NCI-H226 (cell line): ENCODE measurements around the gene EFCAB7.

Experiments used
- DNase-seq: peaks from one replicate; pipeline ENCODE4 v3.0.0-alpha.2; 2015

The EFCAB7 gene

DNA sequence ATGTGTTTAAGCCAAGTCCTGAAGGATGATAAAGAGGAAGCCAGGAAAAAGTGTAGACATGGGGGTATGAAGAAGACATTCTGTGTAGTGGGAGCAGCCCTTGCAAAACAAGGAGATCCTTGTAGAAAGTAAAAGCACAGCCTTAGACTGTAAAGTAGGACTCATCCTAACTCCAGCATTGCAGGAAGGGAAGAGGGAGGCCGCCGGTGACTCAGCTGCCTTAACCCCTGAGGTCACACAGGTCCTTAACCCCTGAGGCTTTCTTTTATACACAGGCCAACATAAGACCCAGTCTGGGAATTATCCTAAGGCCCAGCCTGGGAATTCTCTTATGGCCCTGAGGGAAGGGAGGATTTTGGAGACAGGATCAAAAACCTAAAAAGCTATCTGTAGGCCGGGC lies 87.9 kb downstream of the EFCAB7 start:
- no peak for DNase-seq

DNA sequence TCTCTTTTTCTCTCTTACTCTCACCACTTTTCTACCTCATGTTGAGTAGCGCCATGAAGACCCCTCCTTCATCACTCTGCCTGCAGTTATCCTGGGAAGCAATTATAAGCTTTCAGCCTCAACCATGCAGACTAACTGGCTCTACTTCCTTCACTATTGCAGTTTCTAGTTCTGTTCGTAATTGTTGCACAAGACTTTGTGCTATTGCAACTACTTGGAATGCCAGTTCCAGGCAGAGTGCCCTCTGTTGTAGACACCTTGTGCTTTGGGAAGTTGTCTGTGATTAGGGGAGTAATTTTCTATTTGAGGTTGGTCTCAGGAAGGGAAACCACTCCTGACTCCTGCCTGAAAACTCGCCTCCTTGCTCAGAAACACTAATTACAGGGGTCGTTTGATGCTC lies 89.2 kb downstream of the EFCAB7 start:
- DNase-seq = no peak

DNA sequence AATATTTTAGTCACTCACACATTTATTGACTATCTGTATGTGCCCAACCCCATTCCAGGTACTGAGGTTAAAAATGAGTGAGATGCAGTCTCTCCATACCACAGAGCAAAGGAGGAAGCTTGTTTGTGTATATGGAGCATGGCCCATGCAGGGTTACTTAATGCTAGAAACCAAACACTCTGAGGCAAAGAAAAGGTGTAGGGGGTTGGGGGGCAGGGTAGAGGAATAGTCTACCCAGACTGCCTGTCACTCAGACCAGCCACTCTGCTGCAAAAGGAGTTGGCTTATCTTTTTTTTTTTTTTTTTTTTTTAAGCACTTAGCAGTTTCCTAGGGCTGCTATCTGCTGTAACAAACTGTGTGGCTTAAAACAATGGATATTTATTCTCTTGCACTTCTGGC lies 89.6 kb downstream of the EFCAB7 start:
- DNase-seq = no peak

- peak; percentile 51 for DNase-seq
Observed at GRCh38 chr1:63615768-63616420, 92.6 kb downstream of the EFCAB7 start.

GRCh38 chr1:63617450-63617849 lies 94.1 kb downstream of the EFCAB7 start:
- no peak for DNase-seq

GRCh38 chr1:63618011-63618410 lies 94.7 kb downstream of the EFCAB7 start:
- no peak for DNase-seq

- DNase-seq = no peak
Observed at GRCh38 chr1:63619558-63619957, 96.2 kb downstream of the EFCAB7 start.

GRCh38 chr1:63620671-63621070 lies 97.3 kb downstream of the EFCAB7 start:
- DNase-seq = no peak

- DNase-seq = no peak
Observed at GRCh38 chr1:63621075-63621474, 97.8 kb downstream of the EFCAB7 start.

- peak; percentile 29 for DNase-seq
Observed at GRCh38 chr1:63621698-63622097, 98.4 kb downstream of the EFCAB7 start.
